Chondrocyte (in vitro differentiated cells): Measurements from ENCODE around the gene YTHDC1. TPM values are rescaled to one million over a fixed set of nuclear protein-coding genes. Genes with fewer than 3 reads are reported as not detected.
A peak's percentile ranks its signal among the peaks of the same experiment; 100 is the strongest.

Experiments
- DNase-seq: peaks from one replicate; pipeline ENCODE4 v3.0.0; 2021; ENCODE audit warnings: mixed read lengths, low spot score
- H3K27ac Mint-ChIP-seq: one replicate; pipeline ENCODE4 v1.8.0; 2021; ENCODE audit warnings: mild to moderate bottlenecking, moderate library complexity, mixed read lengths; ENCODE audit not compliant: unreplicated experiment
- H3K27me3 Mint-ChIP-seq: 2 replicates; pipeline ENCODE4 v1.8.0; 2021; ENCODE audit warnings: low read depth, mixed read lengths
- H3K36me3 Mint-ChIP-seq: 2 replicates; pipeline ENCODE4 v1.8.0; 2021; ENCODE audit warnings: low read depth, mixed read lengths
- H3K4me1 Mint-ChIP-seq: 2 replicates; pipeline ENCODE4 v1.8.0; 2021; ENCODE audit warnings: low read depth, mild to moderate bottlenecking, mixed read lengths
- H3K4me3 Mint-ChIP-seq: one replicate; pipeline ENCODE4 v1.8.0; 2021; ENCODE audit warnings: mild to moderate bottlenecking, moderate library complexity, mixed read lengths; ENCODE audit not compliant: unreplicated experiment
- H3K9me3 Mint-ChIP-seq: 2 replicates; pipeline ENCODE4 v1.8.0; 2021; ENCODE audit warnings: low read depth, mixed read lengths
- CTCF ChIP-seq: fragments of 200-600 bp; sonication (generic); IDR thresholded peaks from 2 replicates; pipeline ENCODE4 v1.5.0; 2021; ENCODE audit warnings: antibody characterized with exemption, mild to moderate bottlenecking, moderate library complexity
- total RNA-seq: library from RNA; stranded (reverse); gene quantifications from 3 replicates; pipeline ENCODE4 v1.2.1, GENCODE V29; 2021

Gene YTHDC1
- total RNA-seq, 1 donor from 2014 or later, result 54.1 TPM

- Mint-ChIP-seq H3K4me3 (no peak overlapping the region), H3K4me1 (no peaks in the 10 kb centered on the region), H3K36me3 (no peaks in the 10 kb centered on the region), H3K27me3 (peaks cover 34% of the 10 kb centered on the region), H3K27ac (no peak overlapping the region), H3K9me3 (no peaks in the 10 kb centered on the region)
- DNase-seq, result no peak
- TF ChIP-seq CTCF, result no peak
Measured at GRCh38 chr4:68388347-68388865, 38.5 kb upstream of the YTHDC1 start.

GRCh38 chr4:68385267-68385666 lies 35.4 kb upstream of the YTHDC1 start:
- H3K9me3 Mint-ChIP-seq, result no peaks in the 10 kb centered on the region
- no peak overlapping the region for H3K27ac Mint-ChIP-seq
- no peaks in the 10 kb centered on the region for H3K36me3 Mint-ChIP-seq
- H3K27me3 Mint-ChIP-seq, result peaks cover 44% of the 10 kb centered on the region
- no peak for DNase-seq
- H3K4me1 Mint-ChIP-seq, result no peaks in the 10 kb centered on the region
- H3K4me3 Mint-ChIP-seq, result no peak overlapping the region
- TF ChIP-seq CTCF, result no peak

- Mint-ChIP-seq H3K27me3 (peaks cover 43% of the 10 kb centered on the region), H3K27ac (no peak overlapping the region), H3K4me3 (no peak overlapping the region), H3K36me3 (no peaks in the 10 kb centered on the region), H3K4me1 (no peaks in the 10 kb centered on the region), H3K9me3 (no peaks in the 10 kb centered on the region)
- DNase-seq, result no peak
- no peak for TF ChIP-seq CTCF
Measured at GRCh38 chr4:68383115-68383514, 33.2 kb upstream of the YTHDC1 start.

GRCh38 chr4:68378226-68378625 lies 28.3 kb upstream of the YTHDC1 start:
- DNase-seq, result no peak
- Mint-ChIP-seq H3K4me3 (no peak overlapping the region), H3K27ac (no peak overlapping the region), H3K4me1 (peaks cover 11% of the 10 kb centered on the region), H3K27me3 (peaks cover 35% of the 10 kb centered on the region), H3K36me3 (no peaks in the 10 kb centered on the region), H3K9me3 (no peaks in the 10 kb centered on the region)
- TF ChIP-seq CTCF, result no peak

GRCh38 chr4:68375667-68376559 lies 26.0 kb upstream of the YTHDC1 start:
- no peak overlapping the region for H3K27ac Mint-ChIP-seq

More at GRCh38 chr4:68375667-68376559, 26.0 kb upstream of the YTHDC1 start:
- Mint-ChIP-seq H3K4me3 (peak overlapping the region; percentile 37), H3K36me3 (no peaks in the 10 kb centered on the region), H3K9me3 (no peaks in the 10 kb centered on the region), H3K4me1 (peaks cover 12% of the 10 kb centered on the region), H3K27me3 (peaks cover 28% of the 10 kb centered on the region)
- peak; percentile 93 for TF ChIP-seq CTCF
- no peak for DNase-seq
